Measurements from ENCODE around the gene MEF2C.
"Not testable (repeated sequence)": the region's sequence is repeated elsewhere in the genome, so short reads cannot be mapped to it uniquely, and the experiment has no call there.

Gene MEF2C

GRCh38 chr5:88798933-88799332, 84.1 kb downstream of the MEF2C start:
- DNase-seq = not testable (repeated sequence)

- DNase-seq = not testable (repeated sequence)
These were observed 89.2 kb downstream of the MEF2C start for GRCh38 chr5:88793797-88794196.

- DNase-seq = peak; percentile 64
These were observed 90.7 kb downstream of the MEF2C start for GRCh38 chr5:88792144-88792840.

- no peak for DNase-seq
These were observed 95.1 kb downstream of the MEF2C start for GRCh38 chr5:88787856-88788255.

GRCh38 chr5:88786789-88787188, 96.2 kb downstream of the MEF2C start:
- DNase-seq = no peak

- DNase-seq = peak; percentile 98
These were observed 97.0 kb downstream of the MEF2C start for GRCh38 chr5:88785746-88786565.

- no peak for DNase-seq
These were observed 100.4 kb downstream of the MEF2C start for GRCh38 chr5:88782571-88782970.

- no peak for DNase-seq
These were observed 102.2 kb downstream of the MEF2C start for GRCh38 chr5:88780736-88781135.

GRCh38 chr5:88778736-88779135, 104.2 kb downstream of the MEF2C start:
- no peak for DNase-seq

- no peak for DNase-seq
These were observed 106.3 kb downstream of the MEF2C start for GRCh38 chr5:88776692-88777091.

- DNase-seq = no peak
These were observed 110.2 kb downstream of the MEF2C start for GRCh38 chr5:88772831-88773230.

- no peak for DNase-seq
These were observed 110.9 kb downstream of the MEF2C start for GRCh38 chr5:88772047-88772446.

GRCh38 chr5:88770276-88771257, 112.4 kb downstream of the MEF2C start:
- DNase-seq = no peak

- no peak for DNase-seq
These were observed 113.8 kb downstream of the MEF2C start for GRCh38 chr5:88769165-88769564.

GRCh38 chr5:88768411-88768810, 114.6 kb downstream of the MEF2C start:
- no peak for DNase-seq

GRCh38 chr5:88765798-88766197, 117.2 kb downstream of the MEF2C start:
- DNase-seq = no peak

GRCh38 chr5:88765171-88765570, 117.8 kb downstream of the MEF2C start:
- DNase-seq = no peak

- no peak for DNase-seq
These were observed 121.0 kb downstream of the MEF2C start for GRCh38 chr5:88761939-88762338.

- peak; percentile 5 for DNase-seq
These were observed 121.6 kb downstream of the MEF2C start for GRCh38 chr5:88761269-88761850.

GRCh38 chr5:88760527-88760926, 122.5 kb downstream of the MEF2C start:
- no peak for DNase-seq

GRCh38 chr5:88758591-88758990, 124.4 kb downstream of the MEF2C start:
- no peak for DNase-seq

GRCh38 chr5:88758184-88758583, 124.8 kb downstream of the MEF2C start:
- DNase-seq = no peak

GRCh38 chr5:88756953-88757352, 126.0 kb downstream of the MEF2C start:
- DNase-seq = no peak

All from kidney glomerular epithelial cell (primary cell).